ENCODE data around the gene PBX1.

PBX1 gene

GRCh38 chr1:164725401-164725800 is 166.4 kb downstream of the PBX1 start:
- DNase-seq (ENCODE audit: low read depth): no peak

GRCh38 chr1:164726235-164726634 is 167.3 kb downstream of the PBX1 start:
- no peak for DNase-seq (ENCODE audit: low read depth)

GRCh38 chr1:164728719-164729118 is 169.7 kb downstream of the PBX1 start:
- DNase-seq (ENCODE audit: low read depth): no peak

- no peak for DNase-seq (ENCODE audit: low read depth)
Measured at GRCh38 chr1:164731161-164731876, 172.3 kb downstream of the PBX1 start.

- DNase-seq (ENCODE audit: low read depth): no peak
Measured at GRCh38 chr1:164733070-164733469, 174.1 kb downstream of the PBX1 start.

- DNase-seq (ENCODE audit: low read depth): no peak
Measured at GRCh38 chr1:164733734-164734133, 174.8 kb downstream of the PBX1 start.

GRCh38 chr1:164735315-164736052 is 176.5 kb downstream of the PBX1 start:
- no peak for DNase-seq (ENCODE audit: low read depth)

GRCh38 chr1:164736137-164736536 is 177.2 kb downstream of the PBX1 start:
- DNase-seq (ENCODE audit: low read depth): no peak

GRCh38 chr1:164739189-164739588 is 180.2 kb downstream of the PBX1 start:
- DNase-seq (ENCODE audit: low read depth): no peak

- DNase-seq (ENCODE audit: low read depth): no peak
Measured at GRCh38 chr1:164740000-164740526, 181.1 kb downstream of the PBX1 start.

GRCh38 chr1:164742745-164743144 is 183.8 kb downstream of the PBX1 start:
- DNase-seq (ENCODE audit: low read depth): no peak

- DNase-seq (ENCODE audit: low read depth): no peak
Measured at GRCh38 chr1:164743976-164744375, 185.0 kb downstream of the PBX1 start.

- DNase-seq (ENCODE audit: low read depth): no peak
Measured at GRCh38 chr1:164745736-164746135, 186.8 kb downstream of the PBX1 start.

- no peak for DNase-seq (ENCODE audit: low read depth)
Measured at GRCh38 chr1:164746632-164747031, 187.6 kb downstream of the PBX1 start.

GRCh38 chr1:164748253-164748899 is 189.4 kb downstream of the PBX1 start:
- no peak for DNase-seq (ENCODE audit: low read depth)

- no peak for DNase-seq (ENCODE audit: low read depth)
Measured at GRCh38 chr1:164753521-164754077, 194.6 kb downstream of the PBX1 start.

GRCh38 chr1:164754088-164754600 is 195.2 kb downstream of the PBX1 start:
- DNase-seq (ENCODE audit: low read depth): no peak

- no peak for DNase-seq (ENCODE audit: low read depth)
Measured at GRCh38 chr1:164755690-164756089, 196.7 kb downstream of the PBX1 start.

GRCh38 chr1:164756741-164757140 is 197.8 kb downstream of the PBX1 start:
- no peak for DNase-seq (ENCODE audit: low read depth)

GRCh38 chr1:164757625-164758024 is 198.6 kb downstream of the PBX1 start:
- DNase-seq (ENCODE audit: low read depth): no peak

GRCh38 chr1:164759144-164759920 is 200.3 kb downstream of the PBX1 start:
- DNase-seq (ENCODE audit: low read depth): no peak
